ENCODE results near the gene RPP30. TPM values are rescaled to one million over a fixed set of nuclear protein-coding genes. Genes with fewer than 3 reads are reported as not detected.
A peak's percentile ranks its signal among the peaks of the same experiment; 100 is the strongest.

Gene RPP30
- 100 to 1,000 TPM; 103 to 115 TPM for total RNA-seq

GRCh38 chr10:90871766-90872647 lies at the start of gene RPP30:
RPP30 (plus strand) TSS chr10:90871974; CDS start chr10:90871987, 13 bp downstream.
- Mint-ChIP-seq H3K27me3 (peaks cover 17% of the 10 kb centered on the region), H3K27ac (peak within 1 kb of the TSS; percentile 98), H3K4me1 (peaks cover 34% of the 10 kb centered on the region), H3K36me3 (ENCODE audit: low read depth) (peaks cover 17% of the 10 kb centered on the region), H3K9me3 (ENCODE audit: low read depth) (peaks cover 6% of the 10 kb centered on the region), H3K4me3 (peak within 1 kb of the TSS; percentile 89)
- ChIA-PET POLR2A (interaction anchor here (0.5 to 1.8 kb wide), 4 partner anchors 11 to 1620 kb away, joined by 3 to 5 read pairs (median 4); partner anchors contain the start of gene LIPA), CTCF (interaction anchor here (0.7 to 1.9 kb wide), 12 partner anchors 8 to 148 kb away, joined by 3 to 6 read pairs (median 3); partner anchors contain the start of gene HTR7)
- DNase-seq (peak; percentile 92), ATAC-seq (peak; percentile 93)
- intact Hi-C loops (cut with DNase I, micrococcal nuclease): loop anchor here (1.0 to 10.0 kb wide), 14 partner anchors 14 to 1877 kb away; partner anchors contain the start of genes FAS (in 1 of the 2), FGFBP3 (in 1 of the 2), HTR7 (in 1 of the 2) and IFIT5 (in 1 of the 2)

- peaks cover 23% of the 10 kb centered on the region for H3K27me3 Mint-ChIP-seq
- H3K4me1 Mint-ChIP-seq: no peaks in the 10 kb centered on the region
- ATAC-seq (no peak), DNase-seq (no peak)
- POLR2A ChIA-PET: no interaction called here
- no peak overlapping the region for H3K4me3 Mint-ChIP-seq
- intact Hi-C loops (cut with DNase I, micrococcal nuclease): no loop called here
- no peaks in the 10 kb centered on the region for H3K36me3 Mint-ChIP-seq (ENCODE audit: low read depth)
- H3K9me3 Mint-ChIP-seq (ENCODE audit: low read depth): peaks cover 9% of the 10 kb centered on the region
- no peak overlapping the region for H3K27ac Mint-ChIP-seq
- CTCF ChIA-PET: no interaction called here
Observed at GRCh38 chr10:90822508-90822907, 49.3 kb upstream of the RPP30 start.

DNA sequence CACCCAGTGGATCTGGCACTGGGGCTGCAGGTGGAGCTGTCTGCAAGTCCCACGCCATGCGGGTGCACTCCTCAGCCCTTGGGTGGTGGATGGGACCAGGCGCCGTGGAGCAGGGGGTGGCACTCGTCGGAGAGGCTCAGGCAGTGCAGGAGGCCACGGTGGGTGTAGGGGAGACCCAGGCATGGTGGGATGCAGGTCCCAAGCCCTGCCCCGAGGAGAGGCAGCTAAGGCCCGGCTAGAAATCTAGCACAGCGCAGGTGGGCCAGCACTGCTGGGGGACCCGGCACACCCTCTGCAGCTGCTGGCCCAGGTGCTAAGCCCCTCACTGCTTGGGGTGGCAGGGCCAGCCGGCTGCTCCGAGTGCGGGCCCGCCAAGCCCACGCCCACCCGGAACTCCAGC lies 39.7 kb upstream of the RPP30 start:
- no peak for ATAC-seq
- intact Hi-C loops (cut with DNase I, micrococcal nuclease): no loop called here
- POLR2A ChIA-PET: no interaction called here
- no peak overlapping the region for H3K27ac Mint-ChIP-seq
- H3K27me3 Mint-ChIP-seq: peaks cover 4% of the 10 kb centered on the region
- H3K4me3 Mint-ChIP-seq: no peak overlapping the region
- no peaks in the 10 kb centered on the region for H3K4me1 Mint-ChIP-seq
- H3K9me3 Mint-ChIP-seq (ENCODE audit: low read depth): peaks cover 3% of the 10 kb centered on the region
- DNase-seq: no peak
- no peaks in the 10 kb centered on the region for H3K36me3 Mint-ChIP-seq (ENCODE audit: low read depth)
- CTCF ChIA-PET: no interaction called here

DNA sequence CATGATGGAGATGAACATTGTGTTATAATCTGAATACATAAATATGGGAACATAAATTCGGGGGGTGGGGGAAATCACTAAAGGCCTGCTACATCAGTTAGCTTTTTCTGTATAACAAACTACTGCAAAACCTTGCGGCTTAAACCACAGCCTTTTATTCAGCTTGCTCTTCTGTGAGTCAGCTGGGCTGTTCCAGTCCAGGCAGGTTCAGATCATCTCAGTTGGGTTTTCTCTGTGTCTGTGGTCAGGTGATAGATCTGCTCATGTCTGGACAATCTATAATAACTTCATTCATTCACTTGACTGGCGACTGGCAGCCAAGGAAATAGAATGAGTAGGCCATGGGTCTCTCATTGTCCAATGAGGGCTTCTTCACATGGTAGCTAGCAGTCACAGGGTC lies 37.4 kb upstream of the RPP30 start:
- intact Hi-C loops (cut with DNase I, micrococcal nuclease): no loop called here
- Mint-ChIP-seq H3K4me1 (no peaks in the 10 kb centered on the region), H3K4me3 (no peak overlapping the region), H3K9me3 (ENCODE audit: low read depth) (peaks cover 3% of the 10 kb centered on the region), H3K36me3 (ENCODE audit: low read depth) (no peaks in the 10 kb centered on the region), H3K27me3 (peaks cover 4% of the 10 kb centered on the region), H3K27ac (no peak overlapping the region)
- DNase-seq: no peak
- CTCF ChIA-PET: no interaction called here
- no peak for ATAC-seq
- POLR2A ChIA-PET: no interaction called here

- Mint-ChIP-seq H3K27me3 (peaks cover 5% of the 10 kb centered on the region), H3K36me3 (ENCODE audit: low read depth) (no peaks in the 10 kb centered on the region), H3K4me3 (no peak overlapping the region), H3K27ac (no peak overlapping the region), H3K9me3 (ENCODE audit: low read depth) (no peaks in the 10 kb centered on the region), H3K4me1 (no peaks in the 10 kb centered on the region)
- ChIA-PET POLR2A (no interaction called here), CTCF (interaction anchor here (1.0 kb wide), 1 partner anchor 24 kb away, joined by 3 read pairs; no protein-coding TSS in a partner anchor)
- ATAC-seq (no peak), DNase-seq (no peak)
- intact Hi-C loops (cut with DNase I, micrococcal nuclease): no loop called here
Observed at GRCh38 chr10:90837486-90837885, 34.3 kb upstream of the RPP30 start.

- Mint-ChIP-seq H3K27me3 (peaks cover 32% of the 10 kb centered on the region), H3K4me3 (no peak overlapping the region), H3K4me1 (no peaks in the 10 kb centered on the region), H3K9me3 (ENCODE audit: low read depth) (no peaks in the 10 kb centered on the region), H3K36me3 (ENCODE audit: low read depth) (no peaks in the 10 kb centered on the region), H3K27ac (no peak overlapping the region)
- no peak for DNase-seq
- ChIA-PET POLR2A (no interaction called here), CTCF (no interaction called here)
- intact Hi-C loops (cut with DNase I, micrococcal nuclease): no loop called here
- ATAC-seq: no peak
Observed at GRCh38 chr10:90842725-90843124, 29.0 kb upstream of the RPP30 start.

GRCh38 chr10:90845726-90846125 lies 26.0 kb upstream of the RPP30 start:
- H3K4me3 Mint-ChIP-seq: no peak overlapping the region
- intact Hi-C loops (cut with DNase I, micrococcal nuclease): no loop called here
- peaks cover 35% of the 10 kb centered on the region for H3K27me3 Mint-ChIP-seq
- H3K4me1 Mint-ChIP-seq: peaks cover 2% of the 10 kb centered on the region
- ATAC-seq (no peak), DNase-seq (no peak)
- CTCF ChIA-PET: no interaction called here
- H3K9me3 Mint-ChIP-seq (ENCODE audit: low read depth): peaks cover 7% of the 10 kb centered on the region
- no peak overlapping the region for H3K27ac Mint-ChIP-seq
- POLR2A ChIA-PET: no interaction called here
- H3K36me3 Mint-ChIP-seq (ENCODE audit: low read depth): peaks cover 5% of the 10 kb centered on the region

GRCh38 chr10:90846746-90847145 lies 25.0 kb upstream of the RPP30 start:
- DNase-seq (no peak), ATAC-seq (no peak)
- Mint-ChIP-seq H3K4me1 (peaks cover 2% of the 10 kb centered on the region), H3K4me3 (no peak overlapping the region), H3K27ac (no peak overlapping the region), H3K36me3 (ENCODE audit: low read depth) (peaks cover 11% of the 10 kb centered on the region), H3K27me3 (peaks cover 39% of the 10 kb centered on the region), H3K9me3 (ENCODE audit: low read depth) (peaks cover 13% of the 10 kb centered on the region)
- intact Hi-C loops (cut with DNase I, micrococcal nuclease): no loop called here
- ChIA-PET CTCF (interaction anchor here (0.7 to 1.1 kb wide), 3 partner anchors 8 to 224 kb away, joined by 3 read pairs; no protein-coding TSS in a partner anchor), POLR2A (no interaction called here)

GRCh38 chr10:90847436-90847835 lies 24.3 kb upstream of the RPP30 start:
- H3K4me3 Mint-ChIP-seq: no peak overlapping the region
- peaks cover 14% of the 10 kb centered on the region for H3K9me3 Mint-ChIP-seq (ENCODE audit: low read depth)
- DNase-seq (no peak), ATAC-seq (peak; percentile 55)
- H3K4me1 Mint-ChIP-seq: peaks cover 2% of the 10 kb centered on the region
- H3K27ac Mint-ChIP-seq: no peak overlapping the region
- intact Hi-C loops (cut with DNase I, micrococcal nuclease): no loop called here
- CTCF ChIA-PET: interaction anchor here (1.1 kb wide), 1 partner anchor 8 kb away, joined by 3 read pairs; no protein-coding TSS in a partner anchor
- POLR2A ChIA-PET: no interaction called here
- H3K27me3 Mint-ChIP-seq: peaks cover 44% of the 10 kb centered on the region
- H3K36me3 Mint-ChIP-seq (ENCODE audit: low read depth): peaks cover 11% of the 10 kb centered on the region

DNA sequence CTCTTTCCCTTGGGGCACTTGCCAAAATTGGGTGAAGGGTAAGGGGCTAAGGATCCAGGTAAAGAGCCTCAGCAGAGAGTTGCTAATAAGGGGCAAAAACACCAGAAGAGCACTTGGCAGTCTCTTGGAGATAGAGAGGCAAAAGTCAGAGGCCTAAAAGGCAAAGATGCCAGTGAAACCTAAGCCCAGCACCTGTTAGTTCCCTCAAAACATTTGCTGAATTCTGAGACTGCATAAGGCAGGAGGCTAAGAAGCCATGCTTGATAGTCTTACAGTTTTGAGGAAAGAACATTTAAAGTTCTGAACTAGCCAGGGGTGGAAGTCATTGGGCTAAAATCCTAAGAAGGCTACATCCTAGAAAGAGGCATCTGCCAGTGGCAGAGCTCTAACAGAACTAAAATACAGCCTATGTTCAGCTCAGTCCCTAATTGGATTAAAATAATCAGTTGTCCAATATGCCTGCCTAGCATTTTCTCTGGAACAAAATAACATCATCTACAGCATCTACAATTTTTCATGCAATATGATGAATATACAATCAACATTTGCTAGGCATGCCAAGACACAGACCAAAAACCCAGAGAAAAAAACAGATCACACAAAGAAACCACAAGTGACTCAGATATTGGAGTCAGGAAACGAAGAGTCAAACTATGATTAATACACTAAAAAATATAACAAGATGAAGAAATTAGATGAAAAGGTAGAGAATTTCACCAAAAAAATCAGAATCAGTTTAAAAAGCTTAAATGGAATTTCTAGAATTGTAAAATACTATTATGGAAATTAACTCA lies 21.6 kb upstream of the RPP30 start:
- ChIA-PET POLR2A (no interaction called here), CTCF (interaction anchor here (1.0 kb wide), 1 partner anchor 15 kb away, joined by 3 read pairs; no protein-coding TSS in a partner anchor)
- intact Hi-C loops (cut with DNase I, micrococcal nuclease): no loop called here
- H3K36me3 Mint-ChIP-seq (ENCODE audit: low read depth): peaks cover 11% of the 10 kb centered on the region
- H3K27me3 Mint-ChIP-seq: peaks cover 46% of the 10 kb centered on the region
- DNase-seq: no peak
- no peak overlapping the region for H3K27ac Mint-ChIP-seq
- peak; percentile 33 for ATAC-seq
- H3K4me1 Mint-ChIP-seq: peaks cover 2% of the 10 kb centered on the region
- no peak overlapping the region for H3K4me3 Mint-ChIP-seq
- H3K9me3 Mint-ChIP-seq (ENCODE audit: low read depth): peaks cover 14% of the 10 kb centered on the region

DNA sequence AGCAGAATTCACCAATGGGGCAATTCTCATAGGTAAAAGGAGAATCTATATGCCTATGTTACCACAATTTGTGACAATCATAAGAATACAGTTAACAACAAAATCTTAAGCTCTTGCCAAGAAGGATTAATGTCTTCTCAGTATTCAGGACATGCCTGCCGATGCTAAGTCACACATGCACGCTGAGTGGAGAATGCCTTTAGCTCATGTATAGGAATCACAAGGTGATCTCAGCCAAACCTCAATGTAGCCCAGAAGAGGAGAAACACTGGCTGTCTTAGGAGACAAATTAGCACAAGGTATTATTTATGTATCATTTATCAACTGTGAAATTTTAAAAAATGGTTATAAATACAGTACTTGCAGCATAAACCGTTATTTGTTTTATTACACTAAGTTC lies 16.6 kb upstream of the RPP30 start:
- peaks cover 11% of the 10 kb centered on the region for H3K4me1 Mint-ChIP-seq
- DNase-seq (no peak), ATAC-seq (no peak)
- ChIA-PET CTCF (interaction anchor here (0.7 to 2.1 kb wide), 4 partner anchors 8 to 489 kb away, joined by 3 to 7 read pairs (median 4); no protein-coding TSS in a partner anchor), POLR2A (interaction anchor here (0.7 kb wide), 2 partner anchors 17 to 726 kb away, joined by 3 to 5 read pairs; no protein-coding TSS in a partner anchor)
- H3K27me3 Mint-ChIP-seq: peaks cover 60% of the 10 kb centered on the region
- H3K36me3 Mint-ChIP-seq (ENCODE audit: low read depth): peaks cover 11% of the 10 kb centered on the region
- intact Hi-C loops (cut with DNase I, micrococcal nuclease): no loop called here
- no peak overlapping the region for H3K27ac Mint-ChIP-seq
- peaks cover 12% of the 10 kb centered on the region for H3K9me3 Mint-ChIP-seq (ENCODE audit: low read depth)
- no peak overlapping the region for H3K4me3 Mint-ChIP-seq

Measured in activated CD4-positive, alpha-beta T cell treated with anti-CD3 and anti-CD28 coated beads for 36 hours (primary cell).